Esophagus squamous epithelium (tissue), 4 donors: Measurements from ENCODE around the gene DERL3.

Experiments
- CTCF ChIP-seq, 6 experiments: fragments of 450-650 bp in 4 of 6; fragments of 200-600 bp in 2 of 6; sonication (generic) in 2 of 6; IDR thresholded peaks; one replicate each; pipeline ENCODE4 v1.5.1; 2016 to 2019; ENCODE audit warnings: antibody characterized with exemption in 6 of 6, mild to moderate bottlenecking in 4 of 6, moderate library complexity in 4 of 6
- POLR2A ChIP-seq, 4 donors: fragments of 450-650 bp; IDR thresholded peaks; one replicate each; pipeline ENCODE4 v1.6.1; 2017; ENCODE audit warnings: antibody characterized with exemption in 4 of 4, mild to moderate bottlenecking in 4 of 4, moderate library complexity in 3 of 4

GRCh38 chr22:23856721-23857605, 18.2 kb upstream of the DERL3 start:
- peak in 1 of 6 experiments; percentile 18 for TF ChIP-seq CTCF (IDR thresholded peaks at IDR 0.05)
- TF ChIP-seq POLR2A (IDR thresholded peaks at IDR 0.05) = no peak
